ENCODE measurements around the gene ENTR1.

Gene ENTR1

DNA sequence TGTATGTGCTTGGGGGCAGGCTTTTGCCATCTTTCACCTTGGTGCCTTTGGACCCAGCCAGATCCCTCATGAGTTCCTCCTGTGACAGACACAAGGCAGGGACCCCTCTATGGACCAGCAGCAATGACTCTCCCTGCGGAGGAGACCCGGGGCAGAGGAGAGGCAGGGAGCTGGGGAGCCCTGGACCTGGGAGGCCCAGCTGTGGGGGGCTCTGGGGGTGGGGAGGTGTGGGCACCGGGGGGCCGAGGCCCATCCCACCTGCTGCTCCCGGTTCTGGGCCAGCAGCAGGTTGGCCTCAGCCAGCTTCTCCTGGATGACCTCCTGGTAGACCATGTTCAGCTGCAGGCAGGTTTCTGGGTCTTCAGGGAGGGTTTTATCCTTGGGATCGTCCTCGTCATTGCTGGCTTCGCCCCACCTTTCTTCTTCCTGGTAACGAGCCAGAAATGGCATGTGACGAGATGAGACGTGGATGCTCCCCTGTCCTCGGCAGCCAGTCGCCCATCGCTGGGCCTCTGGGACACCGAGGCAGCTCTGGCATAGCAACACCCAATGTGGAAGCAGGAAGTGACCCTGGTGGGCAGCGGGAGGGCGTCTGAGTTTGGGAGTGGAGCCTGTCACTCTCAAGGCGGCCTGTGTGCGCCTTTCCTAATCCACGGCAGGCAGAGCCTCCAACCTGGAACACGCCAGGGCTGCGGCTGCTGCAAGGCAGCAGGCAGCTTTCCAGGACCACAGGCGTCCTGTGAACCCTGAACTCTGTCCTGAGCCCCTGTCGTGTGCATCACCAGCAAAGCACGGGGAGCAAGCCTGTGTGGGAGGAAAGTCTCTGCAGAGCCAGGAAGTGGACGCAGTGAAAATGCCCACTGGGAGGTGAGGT, 14.8 kb downstream of the ENTR1 start:
- DNase-seq = no peak

DNA sequence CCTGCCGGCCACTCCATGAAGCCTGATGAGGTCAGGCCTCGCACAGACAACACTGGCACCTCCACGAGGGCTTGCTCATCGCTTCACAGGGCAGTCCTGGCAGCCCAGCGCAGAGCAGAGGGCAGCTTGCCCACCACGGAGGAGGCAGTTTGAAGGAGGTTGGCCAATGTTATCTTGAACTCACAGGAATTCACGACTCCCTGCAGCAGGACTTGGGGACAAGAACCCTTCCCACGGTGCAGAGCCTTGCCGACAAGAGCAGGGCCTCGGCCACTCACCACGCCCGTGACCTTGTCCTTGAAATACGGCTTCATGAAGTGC, 15.4 kb downstream of the ENTR1 start:
- DNase-seq = no peak

GRCh38 chr9:136394312-136395019, 15.9 kb downstream of the ENTR1 start:
- DNase-seq = no peak

GRCh38 chr9:136393531-136393930, 16.9 kb downstream of the ENTR1 start:
- DNase-seq = no peak

DNA sequence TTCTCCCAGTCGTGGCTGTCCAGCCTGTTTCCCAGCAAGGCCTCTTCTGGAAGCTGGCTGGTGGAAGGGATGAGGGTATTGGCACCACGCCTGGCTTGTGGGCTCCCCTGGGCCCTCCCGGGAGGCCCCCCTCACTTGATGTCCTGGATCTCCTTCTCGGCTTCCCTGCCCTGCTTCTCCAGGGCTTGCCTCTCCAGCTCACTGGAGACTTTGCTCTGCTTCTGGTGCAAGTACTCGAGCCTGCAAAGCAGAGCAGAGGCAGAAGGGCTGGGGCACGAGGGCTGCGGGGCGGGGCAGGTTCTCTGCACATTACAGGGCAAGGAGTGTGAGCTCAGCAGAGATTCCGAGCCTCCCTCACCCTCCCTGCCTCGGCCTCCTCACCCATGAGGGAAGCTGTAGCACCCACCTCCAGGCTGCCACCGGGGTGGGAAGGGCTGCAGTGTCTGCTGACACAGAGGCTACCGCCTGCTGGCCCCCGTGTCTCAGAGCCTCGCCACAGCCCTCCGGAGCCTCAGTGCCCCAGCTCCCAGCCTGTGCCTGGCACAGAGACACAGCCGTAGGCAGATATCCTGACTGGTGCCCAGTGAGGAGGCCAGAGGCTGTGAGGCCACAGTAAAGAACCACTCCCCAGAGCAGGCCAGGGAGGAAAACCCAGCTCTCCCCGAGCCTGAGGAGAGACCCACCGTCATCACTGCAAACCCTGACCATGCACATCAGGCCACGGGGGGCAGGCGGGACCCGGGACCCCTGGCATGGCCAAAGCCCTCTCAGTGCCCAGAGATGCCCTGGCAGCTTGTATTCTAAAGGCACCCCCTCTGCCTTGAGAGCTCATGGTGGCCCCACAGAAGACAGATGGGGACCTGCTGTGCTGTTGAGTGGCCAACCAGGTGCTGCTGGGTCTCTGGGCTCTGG, 17.6 kb downstream of the ENTR1 start:
- DNase-seq = no peak

- no peak for DNase-seq
These were observed 18.5 kb downstream of the ENTR1 start for GRCh38 chr9:136391737-136392537.

GRCh38 chr9:136389396-136389795, 21.0 kb downstream of the ENTR1 start:
- DNase-seq = no peak

GRCh38 chr9:136387217-136387616, 23.2 kb downstream of the ENTR1 start:
- no peak for DNase-seq

GRCh38 chr9:136386018-136386417, 24.4 kb downstream of the ENTR1 start:
- no peak for DNase-seq

GRCh38 chr9:136385015-136385414, 25.4 kb downstream of the ENTR1 start:
- no peak for DNase-seq

DNA sequence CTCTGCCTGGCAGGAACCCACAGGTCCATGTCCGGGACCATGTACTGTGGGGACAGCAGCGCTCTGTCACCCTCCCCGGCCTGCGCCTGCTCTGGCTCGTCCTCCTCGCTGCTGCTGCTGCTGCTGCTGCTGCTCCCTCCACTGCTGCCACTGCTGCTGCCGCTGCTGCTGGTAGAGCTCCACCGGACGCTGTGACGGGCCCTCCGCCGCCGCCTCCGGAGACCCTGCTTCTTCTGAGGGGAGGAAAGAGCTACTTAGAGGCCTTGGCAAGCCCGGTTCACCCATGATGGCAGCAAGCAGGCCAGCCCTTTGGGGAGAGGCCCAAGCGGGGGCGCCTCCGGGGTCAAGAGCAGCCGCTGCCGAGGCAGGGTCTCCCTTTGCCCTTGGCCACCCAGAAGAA, 27.0 kb downstream of the ENTR1 start:
- DNase-seq = no peak

- no peak for DNase-seq
These were observed 28.4 kb downstream of the ENTR1 start for GRCh38 chr9:136381966-136382513.

- DNase-seq = no peak
These were observed 29.1 kb downstream of the ENTR1 start for GRCh38 chr9:136381311-136381710.

- no peak for DNase-seq
These were observed 30.0 kb downstream of the ENTR1 start for GRCh38 chr9:136380381-136380780.

GRCh38 chr9:136379891-136380290, 30.5 kb downstream of the ENTR1 start:
- DNase-seq = no peak

- no peak for DNase-seq
These were observed 31.0 kb downstream of the ENTR1 start for GRCh38 chr9:136379401-136379800.

DNA sequence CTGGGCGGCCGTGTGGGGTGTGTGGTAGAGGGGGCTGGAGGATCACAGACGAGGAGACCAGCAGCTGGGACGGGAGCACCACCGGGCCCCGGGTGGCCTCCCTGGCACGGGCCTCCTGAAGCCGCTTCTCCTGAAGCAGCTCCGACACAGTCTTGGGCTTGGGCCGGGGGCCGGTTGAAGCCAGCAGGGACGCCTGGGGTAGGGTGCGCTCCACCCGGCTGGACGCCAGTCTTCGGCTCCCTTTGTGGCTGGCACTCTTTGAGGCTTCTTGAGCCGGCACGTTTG, 31.5 kb downstream of the ENTR1 start:
- DNase-seq = no peak

- no peak for DNase-seq
These were observed 32.0 kb downstream of the ENTR1 start for GRCh38 chr9:136378170-136379002.

- DNase-seq = no peak
These were observed 32.9 kb downstream of the ENTR1 start for GRCh38 chr9:136377341-136378169.

DNA sequence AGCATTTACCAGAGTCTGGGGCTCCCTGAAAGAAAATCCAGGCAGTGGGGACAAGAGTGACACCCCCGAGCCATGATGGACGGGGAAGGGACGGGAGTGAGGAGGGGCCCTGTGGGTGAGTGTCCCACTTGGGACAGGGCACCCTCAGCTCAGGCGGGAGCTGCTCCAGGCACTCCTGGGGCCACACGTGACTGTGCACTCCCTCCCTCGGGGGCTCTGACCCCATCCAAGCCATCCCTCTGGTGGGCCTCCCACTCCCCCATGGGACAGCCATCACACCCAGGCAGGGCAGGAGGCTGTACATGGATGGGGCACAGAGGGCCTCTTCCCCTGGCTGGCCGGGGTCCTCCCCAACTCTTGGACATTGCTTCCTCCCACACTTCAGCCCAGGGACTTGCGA, 34.0 kb downstream of the ENTR1 start:
- no peak for DNase-seq

DNA sequence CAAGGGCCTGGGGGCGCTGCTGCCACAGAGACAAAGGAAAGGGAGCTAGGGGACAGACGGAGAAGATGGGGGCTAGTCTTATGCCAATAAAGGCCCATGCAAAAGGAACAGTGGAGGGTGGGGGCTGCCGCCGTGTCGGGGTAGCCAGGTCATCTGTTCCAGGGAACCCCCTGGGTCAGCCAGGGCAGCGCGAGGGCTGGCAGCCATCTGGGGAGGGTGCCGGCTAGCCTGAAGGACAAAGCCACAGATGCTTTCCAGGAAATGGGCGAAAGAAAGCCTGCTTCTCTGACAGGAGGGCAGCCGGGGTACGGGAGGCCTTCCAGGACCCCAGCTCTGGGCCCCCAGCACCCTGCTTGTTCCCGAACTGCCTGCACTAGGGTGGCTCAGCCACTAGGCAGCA, 35.3 kb downstream of the ENTR1 start:
- DNase-seq = no peak
